Left renal cortex interstitium (tissue), 4 donors: ENCODE measurements around the gene CALM1. TPM values are rescaled to one million over a fixed set of nuclear protein-coding genes. Genes with fewer than 3 reads are reported as not detected.

Experiments
- DNase-seq, 4 donors: peaks; one replicate each; pipeline ENCODE4 v3.0.0-alpha.2; 2013; ENCODE audit warnings: low read depth in 4 of 4, low spot score in 2 of 4, missing footprints in 1 of 4
- polyA plus RNA-seq, 4 donors: library from polyadenylated mRNA; unstranded; fragments of 120-200 nt; gene quantifications; one replicate each; pipeline ENCODE4 v1.2.1, GENCODE V29; 2013; ENCODE audit not compliant: insufficient read length in 4 of 4

The CALM1 gene
- polyA plus RNA-seq, result 100 to 1,000 TPM; 303 to 405 (median 345) TPM

- peak in 2 of 4 donors; percentile 87 to 90 for DNase-seq
Measured at GRCh38 chr14:90396341-90397339, at the start of gene CALM1. TSS of gene CALM1 (plus strand) at chr14:90397029. CDS start at chr14:90397231, 202 bp downstream.

GRCh38 chr14:90348270-90348669, 48.6 kb upstream of the CALM1 start:
- DNase-seq, result no peak

- no peak for DNase-seq
Measured at GRCh38 chr14:90349739-90350138, 47.1 kb upstream of the CALM1 start.

- no peak for DNase-seq
Measured at GRCh38 chr14:90354551-90355298, 42.1 kb upstream of the CALM1 start.

GRCh38 chr14:90355540-90356518, 41.0 kb upstream of the CALM1 start:
- DNase-seq, result no peak

GRCh38 chr14:90356925-90357324, 39.9 kb upstream of the CALM1 start:
- DNase-seq, result no peak

- DNase-seq, result no peak
Measured at GRCh38 chr14:90358359-90358758, 38.5 kb upstream of the CALM1 start.

GRCh38 chr14:90361865-90362557, 34.8 kb upstream of the CALM1 start:
- DNase-seq, result no peak

- DNase-seq, result no peak
Measured at GRCh38 chr14:90362558-90362896, 34.3 kb upstream of the CALM1 start.

GRCh38 chr14:90368946-90369721, 27.7 kb upstream of the CALM1 start:
- DNase-seq, result no peak

- DNase-seq, result no peak
Measured at GRCh38 chr14:90373887-90374286, 22.9 kb upstream of the CALM1 start.

GRCh38 chr14:90374813-90375212, 22.0 kb upstream of the CALM1 start:
- DNase-seq, result no peak

- DNase-seq, result no peak
Measured at GRCh38 chr14:90375934-90376333, 20.9 kb upstream of the CALM1 start.

- DNase-seq, result no peak
Measured at GRCh38 chr14:90378249-90378648, 18.6 kb upstream of the CALM1 start.

GRCh38 chr14:90379106-90379505, 17.7 kb upstream of the CALM1 start:
- DNase-seq, result no peak

GRCh38 chr14:90381011-90381786, 15.6 kb upstream of the CALM1 start:
- no peak for DNase-seq

GRCh38 chr14:90381999-90382451, 14.8 kb upstream of the CALM1 start:
- DNase-seq, result no peak

- DNase-seq, result peak in 2 of 4 donors; percentile 82 to 94
Measured at GRCh38 chr14:90382491-90383125, 14.2 kb upstream of the CALM1 start.
